HT-29 (cell line): ENCODE data around the gene UBE2E1. TPM values are rescaled to one million over a fixed set of nuclear protein-coding genes. Genes with fewer than 3 reads are reported as not detected.

Experiments
- DNase-seq: peaks from one replicate; pipeline ENCODE4 v3.0.0-alpha.2; 2015; ENCODE audit warnings: low spot score
- total RNA-seq: library from RNA; depleted of rRNA; stranded (reverse); fragments of >200 nt; shearing (Covaris generic); gene quantifications from 2 replicates; pipeline ENCODE4 v1.2.3, GENCODE V29; 2014

UBE2E1 gene
- total RNA-seq, 1 experiment from 2014 or later = 51.3 TPM

- no peak for DNase-seq
These were observed 15.1 kb downstream of the UBE2E1 start for GRCh38 chr3:23820888-23821287.

- DNase-seq = no peak
These were observed 16.1 kb downstream of the UBE2E1 start for GRCh38 chr3:23821858-23822257.

GRCh38 chr3:23822559-23822958 is 16.8 kb downstream of the UBE2E1 start:
- no peak for DNase-seq

GRCh38 chr3:23823620-23824019 is 17.9 kb downstream of the UBE2E1 start:
- no peak for DNase-seq

- no peak for DNase-seq
These were observed 19.1 kb downstream of the UBE2E1 start for GRCh38 chr3:23824699-23825444.

GRCh38 chr3:23825802-23826201 is 20.0 kb downstream of the UBE2E1 start:
- no peak for DNase-seq

GRCh38 chr3:23826382-23827064 is 20.8 kb downstream of the UBE2E1 start:
- no peak for DNase-seq

GRCh38 chr3:23829242-23829934 is 23.6 kb downstream of the UBE2E1 start:
- DNase-seq = no peak

- DNase-seq = no peak
These were observed 25.2 kb downstream of the UBE2E1 start for GRCh38 chr3:23830869-23831484.

- DNase-seq = no peak
These were observed 26.0 kb downstream of the UBE2E1 start for GRCh38 chr3:23831517-23832394.

GRCh38 chr3:23832523-23832922 is 26.8 kb downstream of the UBE2E1 start:
- no peak for DNase-seq

GRCh38 chr3:23834082-23834870 is 28.5 kb downstream of the UBE2E1 start:
- DNase-seq = no peak

GRCh38 chr3:23835087-23835486 is 29.3 kb downstream of the UBE2E1 start:
- no peak for DNase-seq

GRCh38 chr3:23835802-23836201 is 30.0 kb downstream of the UBE2E1 start:
- DNase-seq = no peak

- DNase-seq = no peak
These were observed 30.9 kb downstream of the UBE2E1 start for GRCh38 chr3:23836536-23837230.

- no peak for DNase-seq
These were observed 31.5 kb downstream of the UBE2E1 start for GRCh38 chr3:23837286-23837685.

- DNase-seq = no peak
These were observed 31.9 kb downstream of the UBE2E1 start for GRCh38 chr3:23837691-23838090.

- DNase-seq = no peak
These were observed 34.8 kb downstream of the UBE2E1 start for GRCh38 chr3:23840521-23840920.

- DNase-seq = no peak
These were observed 38.1 kb downstream of the UBE2E1 start for GRCh38 chr3:23843869-23844268.
